HCT116 (cell line): ENCODE measurements around the gene DPYSL5.

ENCODE experiments used
- EGR1 ChIP-seq: IDR thresholded peaks from 2 replicates; pipeline ENCODE4 v1.6.1; 2012; ENCODE audit warnings: low read depth
- EZH2phosphoT487 ChIP-seq: fragments of 200-600 bp; IDR thresholded peaks from 2 replicates; pipeline ENCODE4 v1.6.1; 2018; ENCODE audit warnings: antibody characterized with exemption, borderline replicate concordance
- SP1 ChIP-seq: IDR thresholded peaks from 2 replicates; pipeline ENCODE4 v1.6.1; 2012; ENCODE audit warnings: low read depth
- ZFX ChIP-seq: fragments of 450-650 bp; IDR thresholded peaks from 2 replicates; pipeline ENCODE4 v1.6.1; 2017
- TF ChIP-seq, protein P1 (sequence below), 3 experiments: fragments of 200-600 bp in 1 of 3; sonication (generic) in 1 of 3; IDR thresholded peaks in 2 of 3; conservative IDR thresholded peaks in 1 of 3; 2 replicates each; pipeline ENCODE4 v1.5.1; 2012 to 2017; ENCODE audit warnings: low read depth in 2 of 3, low read length in 2 of 3, antibody characterized with exemption in 1 of 3, borderline replicate concordance in 1 of 3, control low read depth in 1 of 3, mild to moderate bottlenecking in 1 of 3, mixed read lengths in 1 of 3, mixed run types in 1 of 3, moderate library complexity in 1 of 3; ENCODE audit not compliant: insufficient read depth in 1 of 3

DNA sequence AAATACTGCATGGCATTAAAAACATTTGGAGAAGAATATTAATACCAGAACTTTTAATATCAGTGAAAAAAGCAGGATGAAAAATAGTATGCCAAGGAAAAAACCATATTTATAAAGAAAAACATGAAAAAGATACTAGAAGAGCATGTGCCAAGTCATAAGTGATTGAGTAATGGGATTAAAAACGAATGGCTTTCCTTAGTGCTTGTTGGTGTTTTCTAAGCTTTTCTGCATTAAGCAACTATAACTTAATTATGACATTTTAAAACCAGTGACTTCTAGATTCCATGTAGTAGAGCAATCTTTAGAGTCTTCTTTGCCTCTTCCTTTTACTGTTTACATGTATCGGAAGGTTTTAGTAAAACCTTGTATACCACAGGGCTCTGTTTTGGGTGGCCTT, 129.1 kb downstream of the DPYSL5 start:
- no peak for TF ChIP-seq SP1
- TF ChIP-seq, protein P1, sequence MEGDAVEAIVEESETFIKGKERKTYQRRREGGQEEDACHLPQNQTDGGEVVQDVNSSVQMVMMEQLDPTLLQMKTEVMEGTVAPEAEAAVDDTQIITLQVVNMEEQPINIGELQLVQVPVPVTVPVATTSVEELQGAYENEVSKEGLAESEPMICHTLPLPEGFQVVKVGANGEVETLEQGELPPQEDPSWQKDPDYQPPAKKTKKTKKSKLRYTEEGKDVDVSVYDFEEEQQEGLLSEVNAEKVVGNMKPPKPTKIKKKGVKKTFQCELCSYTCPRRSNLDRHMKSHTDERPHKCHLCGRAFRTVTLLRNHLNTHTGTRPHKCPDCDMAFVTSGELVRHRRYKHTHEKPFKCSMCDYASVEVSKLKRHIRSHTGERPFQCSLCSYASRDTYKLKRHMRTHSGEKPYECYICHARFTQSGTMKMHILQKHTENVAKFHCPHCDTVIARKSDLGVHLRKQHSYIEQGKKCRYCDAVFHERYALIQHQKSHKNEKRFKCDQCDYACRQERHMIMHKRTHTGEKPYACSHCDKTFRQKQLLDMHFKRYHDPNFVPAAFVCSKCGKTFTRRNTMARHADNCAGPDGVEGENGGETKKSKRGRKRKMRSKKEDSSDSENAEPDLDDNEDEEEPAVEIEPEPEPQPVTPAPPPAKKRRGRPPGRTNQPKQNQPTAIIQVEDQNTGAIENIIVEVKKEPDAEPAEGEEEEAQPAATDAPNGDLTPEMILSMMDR (IDR thresholded peaks at IDR 0.05 in 2 of 3, conservative IDR thresholded peaks at IDR 0.05 in 1 of 3; ENCODE audit: borderline replicate concordance in 1 of 3, insufficient read depth in 1 of 3, low read depth in 2 of 3, low read length in 2 of 3) = no peak
- no peak for TF ChIP-seq ZFX
- TF ChIP-seq EZH2phosphoT487 = no peak
- TF ChIP-seq EGR1 = no peak
